ENCODE measurements around the gene THPO.

The THPO gene

GRCh38 chr3:184333190-184333589, 44.8 kb downstream of the THPO start:
- no peak for TF ChIP-seq REST (IDR thresholded peaks at IDR 0.05; ENCODE audit: low read depth)
- no peak for TF ChIP-seq TCF12 (IDR thresholded peaks at IDR 0.05; ENCODE audit: low read depth)
- no peak for TF ChIP-seq CEBPB (IDR thresholded peaks at IDR 0.05)
- TF ChIP-seq TAF1 (IDR thresholded peaks at IDR 0.05; ENCODE audit: low read depth), result no peak

GRCh38 chr3:184332370-184333090, 45.5 kb downstream of the THPO start:
- TF ChIP-seq USF1 (IDR thresholded peaks at IDR 0.05), result no peak

GRCh38 chr3:184328516-184328915, 49.5 kb downstream of the THPO start:
- TF ChIP-seq TCF12 (IDR thresholded peaks at IDR 0.05; ENCODE audit: low read depth), result no peak

GRCh38 chr3:184327171-184327570, 50.8 kb downstream of the THPO start:
- TF ChIP-seq CREB1 (IDR thresholded peaks at IDR 0.05; ENCODE audit: low read depth) (no peak), REST (IDR thresholded peaks at IDR 0.05; ENCODE audit: low read depth) (no peak), MAX (IDR thresholded peaks at IDR 0.05) (no peak), USF1 (IDR thresholded peaks at IDR 0.05) (no peak), ZBTB7A (IDR thresholded peaks at IDR 0.05; ENCODE audit: low read depth) (no peak), FOXM1 (IDR thresholded peaks at IDR 0.05; ENCODE audit: borderline replicate concordance, low read depth) (no peak), YY1 (IDR thresholded peaks at IDR 0.05; ENCODE audit: low read depth) (no peak), EGR1 (IDR thresholded peaks at IDR 0.05) (no peak), TEAD4 (IDR thresholded peaks at IDR 0.05) (no peak), TAF1 (IDR thresholded peaks at IDR 0.05; ENCODE audit: low read depth) (no peak), TCF12 (IDR thresholded peaks at IDR 0.05; ENCODE audit: low read depth) (no peak), CEBPB (IDR thresholded peaks at IDR 0.05) (no peak), NFIC (IDR thresholded peaks at IDR 0.05) (no peak), RAD21 (IDR thresholded peaks at IDR 0.05; ENCODE audit: low read depth) (no peak), EP300 (IDR thresholded peaks at IDR 0.05; ENCODE audit: borderline replicate concordance) (no peak)

- TF ChIP-seq REST (IDR thresholded peaks at IDR 0.05; ENCODE audit: low read depth), result no peak
- no peak for TF ChIP-seq YY1 (IDR thresholded peaks at IDR 0.05; ENCODE audit: low read depth)
- no peak for TF ChIP-seq CREB1 (IDR thresholded peaks at IDR 0.05; ENCODE audit: low read depth)
Measured at GRCh38 chr3:184325715-184326369, 52.2 kb downstream of the THPO start.

GRCh38 chr3:184325269-184325668, 52.7 kb downstream of the THPO start:
- TF ChIP-seq ZBTB7A (IDR thresholded peaks at IDR 0.05; ENCODE audit: low read depth) (no peak), RAD21 (IDR thresholded peaks at IDR 0.05; ENCODE audit: low read depth) (no peak), TCF12 (IDR thresholded peaks at IDR 0.05; ENCODE audit: low read depth) (no peak), USF1 (IDR thresholded peaks at IDR 0.05) (no peak), CREB1 (IDR thresholded peaks at IDR 0.05; ENCODE audit: low read depth) (no peak), TAF1 (IDR thresholded peaks at IDR 0.05; ENCODE audit: low read depth) (no peak), CEBPB (IDR thresholded peaks at IDR 0.05) (no peak), YY1 (IDR thresholded peaks at IDR 0.05; ENCODE audit: low read depth) (no peak), FOXM1 (IDR thresholded peaks at IDR 0.05; ENCODE audit: borderline replicate concordance, low read depth) (no peak), EGR1 (IDR thresholded peaks at IDR 0.05) (no peak), REST (IDR thresholded peaks at IDR 0.05; ENCODE audit: low read depth) (no peak)
